Measurements from ENCODE around the gene CDH13. TPM values are rescaled to one million over a fixed set of nuclear protein-coding genes. Genes with fewer than 3 reads are reported as not detected.
A peak's percentile ranks its signal among the peaks of the same experiment; 100 is the strongest.

CDH13 gene
- total and polyA plus RNA-seq, 9 of the 15 experiments (the other 6 are each of a cell fraction or from before 2014, with no cell fraction given): 0.03 TPM; not detected in 8

- no peak for TF ChIP-seq VEZF1 (CRISPR knock-in tag; IDR thresholded peaks at IDR 0.05)
- no peak for TF ChIP-seq THRA (IDR thresholded peaks at IDR 0.05)
- no peak for TF ChIP-seq POLR2AphosphoS2 (IDR thresholded peaks at IDR 0.05; ENCODE audit: low read length)
Observed at GRCh38 chr16:83187405-83187804, 560.6 kb downstream of the CDH13 start (continued).

- ChIA-PET POLR2A (no interaction called here), CTCF (ENCODE audit: low intra/inter-chr PET ratio) (no interaction called here)
- FAIRE-seq (no peak), ATAC-seq (no peak), DNase-seq (ENCODE audit: extremely low read depth in 1 of 4, low spot score in 3 of 4) (no peak)
- no TSS peak for BruUV-seq (replicated peaks)
- H4K20me1 ChIP-seq (replicated peaks; ENCODE audit: control insufficient read depth, insufficient read depth, low read length): no peaks in the 10 kb centered on the region
- H3K4me3 ChIP-seq: no peak overlapping the region
- 2% methylated on average over 3 of the region's 3 CpGs for WGBS (ENCODE audit: insufficient coverage, low coverage, missing lambda C conversion rate)
- no peak for TF ChIP-seq ZSCAN29 (IDR thresholded peaks at IDR 0.05)
- peak; percentile 56 for TF ChIP-seq RBM25 (IDR thresholded peaks at IDR 0.05; ENCODE audit: low read depth, low read length, severe bottlenecking)
- H3K27me3 ChIP-seq (ENCODE audit: control insufficient read depth in 2 of 2, insufficient read depth in 2 of 2, low read length in 2 of 2): no peaks in the 10 kb centered on the region
- H3K9me1 ChIP-seq (ENCODE audit: control insufficient read depth, insufficient read depth, low read length): no peaks in the 10 kb centered on the region
- H3K36me3 ChIP-seq (ENCODE audit: control insufficient read depth, insufficient read depth, low read length): no peaks in the 10 kb centered on the region
- no peaks in the 10 kb centered on the region for H3K79me2 ChIP-seq (ENCODE audit: control insufficient read depth, insufficient read depth, low read length)
- H2AFZ ChIP-seq (ENCODE audit: low read depth, low read length): no peak overlapping the region
- H3K4me2 ChIP-seq (ENCODE audit: insufficient read depth, low read length): no peak overlapping the region
- no peaks in the 10 kb centered on the region for H3K4me1 ChIP-seq (replicated peaks in 1 of 2; ENCODE audit: control insufficient read depth in 2 of 2, insufficient read depth in 2 of 2, low read length in 2 of 2)
- H3K27ac ChIP-seq (ENCODE audit: extremely low read depth, low read depth, low read length): no peak overlapping the region
- in situ Hi-C loops (cut with MboI) (no loop called here), intact Hi-C loops (cut with micrococcal nuclease) (no loop called here)
- H3K9ac ChIP-seq (ENCODE audit: insufficient read depth in 1 of 2, low read depth in 2 of 2, low read length in 2 of 2): no peak overlapping the region
- no peaks in the 10 kb centered on the region for H3K9me3 ChIP-seq (replicated peaks; ENCODE audit: control insufficient read depth, insufficient read depth, low read depth, low read length)
Observed at GRCh38 chr16:83196796-83197195, 570.0 kb downstream of the CDH13 start.

All from K562 (cell line).